ENCODE data around the gene DPEP1. TPM values are rescaled to one million over a fixed set of nuclear protein-coding genes. Genes with fewer than 3 reads are reported as not detected.

DPEP1 gene
- total RNA-seq, 1 donor from 2014 or later: not detected

- Histone ChIP-seq H3K4me1 (peaks cover 4 to 5% of the 10 kb centered on the region in 2 donors), H3K27me3 (no peaks in the 10 kb centered on the region), H3K4me3 (peak within 1 kb of the TSS; percentile 63 to 80), H3K36me3 (peaks cover 7 to 9% of the 10 kb centered on the region in 2 donors), H3K9me3 (no peaks in the 10 kb centered on the region), H3K27ac (peak within 1 kb of the TSS; percentile 58 to 82)
- DNase-seq (ENCODE audit: low spot score in 2 of 2): peak; percentile 42 to 93
- intact Hi-C loops (cut with DNase I): loop anchor here (1.0 to 10.0 kb wide), 4 partner anchors 14 to 442 kb away; partner anchors contain the start of genes CHMP1A, SPATA33 and ZNF276
- TF ChIP-seq, protein P1, sequence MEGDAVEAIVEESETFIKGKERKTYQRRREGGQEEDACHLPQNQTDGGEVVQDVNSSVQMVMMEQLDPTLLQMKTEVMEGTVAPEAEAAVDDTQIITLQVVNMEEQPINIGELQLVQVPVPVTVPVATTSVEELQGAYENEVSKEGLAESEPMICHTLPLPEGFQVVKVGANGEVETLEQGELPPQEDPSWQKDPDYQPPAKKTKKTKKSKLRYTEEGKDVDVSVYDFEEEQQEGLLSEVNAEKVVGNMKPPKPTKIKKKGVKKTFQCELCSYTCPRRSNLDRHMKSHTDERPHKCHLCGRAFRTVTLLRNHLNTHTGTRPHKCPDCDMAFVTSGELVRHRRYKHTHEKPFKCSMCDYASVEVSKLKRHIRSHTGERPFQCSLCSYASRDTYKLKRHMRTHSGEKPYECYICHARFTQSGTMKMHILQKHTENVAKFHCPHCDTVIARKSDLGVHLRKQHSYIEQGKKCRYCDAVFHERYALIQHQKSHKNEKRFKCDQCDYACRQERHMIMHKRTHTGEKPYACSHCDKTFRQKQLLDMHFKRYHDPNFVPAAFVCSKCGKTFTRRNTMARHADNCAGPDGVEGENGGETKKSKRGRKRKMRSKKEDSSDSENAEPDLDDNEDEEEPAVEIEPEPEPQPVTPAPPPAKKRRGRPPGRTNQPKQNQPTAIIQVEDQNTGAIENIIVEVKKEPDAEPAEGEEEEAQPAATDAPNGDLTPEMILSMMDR (IDR thresholded peaks at IDR 0.05): peak in 1 of 3 experiments; percentile 6
Observed at GRCh38 chr16:89686520-89687091, 73.2 kb downstream of the DPEP1 start, which contains the start of gene CDK10. Gene CDK10, plus strand, starts transcription at chr16:89686689. Its CDS starts 22 bp downstream, at chr16:89686711.

GRCh38 chr16:89687092-89687940, 73.9 kb downstream of the DPEP1 start:
- Histone ChIP-seq H3K4me3 (peak overlapping the region; percentile 63 to 80), H3K4me1 (peaks cover 4 to 5% of the 10 kb centered on the region in 2 donors), H3K27me3 (no peaks in the 10 kb centered on the region), H3K9me3 (no peaks in the 10 kb centered on the region), H3K27ac (peak overlapping the region; percentile 58 to 82), H3K36me3 (peaks cover 14 to 16% of the 10 kb centered on the region in 2 donors)
- intact Hi-C loops (cut with DNase I): loop anchor here (10.0 kb wide), 1 partner anchor 443 kb away; no protein-coding TSS in a partner anchor
- no peak for DNase-seq (ENCODE audit: low spot score in 2 of 2)
- TF ChIP-seq, protein P1 (IDR thresholded peaks at IDR 0.05): no peak

Other genes with a start within 250 kb of the DPEP1 start
- 124 TPM for gene ANKRD11, start 123.1 kb upstream of the DPEP1 start, total RNA-seq
- gene SPG7, start 105.2 kb upstream of the DPEP1 start, total RNA-seq: 108 TPM
- 8,360 TPM for gene RPL13, start 53.0 kb upstream of the DPEP1 start, total RNA-seq
- not detected for gene CPNE7, start 37.9 kb upstream of the DPEP1 start, total RNA-seq
- gene CHMP1A, start 44.1 kb downstream of the DPEP1 start, total RNA-seq: 153 TPM
- 0.21 TPM for gene SPATA33, start 44.2 kb downstream of the DPEP1 start, total RNA-seq
- 141 TPM for gene CDK10, start 73.0 kb downstream of the DPEP1 start, total RNA-seq
- 34.7 TPM for gene SPATA2L, start 88.1 kb downstream of the DPEP1 start, total RNA-seq
- 17.2 TPM for gene VPS9D1, start 107.3 kb downstream of the DPEP1 start, total RNA-seq
- gene ZNF276, start 107.9 kb downstream of the DPEP1 start, total RNA-seq: 30.7 TPM
- gene FANCA, start 203.0 kb downstream of the DPEP1 start, total RNA-seq: 68.1 TPM
- not detected for gene SPIRE2, start 214.8 kb downstream of the DPEP1 start, total RNA-seq